CD4-positive, alpha-beta T cell treated with Interleukin-10 for 1 hour (primary cell): ENCODE measurements around the gene PSORS1C1.

Source experiments
- DNase-seq: peaks from one replicate; pipeline ENCODE4 v3.0.0-alpha.2; 2020

PSORS1C1 gene

DNA sequence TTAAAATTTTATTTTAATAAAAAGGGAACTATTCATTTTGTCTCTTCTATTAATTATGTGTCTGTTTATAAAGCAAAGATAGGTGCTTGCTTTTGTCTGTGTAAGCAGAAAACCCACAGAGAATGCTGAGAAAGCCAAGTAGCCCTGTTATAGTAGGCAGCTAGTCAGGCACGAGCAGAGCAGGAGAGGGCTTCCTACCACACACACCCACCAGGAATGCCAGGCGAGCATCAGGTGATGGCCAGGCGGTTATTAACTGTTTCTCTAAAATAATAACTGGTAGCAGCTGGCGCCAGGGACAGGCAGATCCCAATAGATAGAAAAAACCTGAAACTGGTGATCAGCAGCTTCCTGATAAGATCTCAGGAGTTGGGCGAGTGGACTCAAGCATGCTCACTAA is 17.9 kb upstream of the PSORS1C1 start:
- DNase-seq: no peak

- no peak for DNase-seq
Observed at GRCh38 chr6:31098449-31098938, 16.1 kb upstream of the PSORS1C1 start.

DNA sequence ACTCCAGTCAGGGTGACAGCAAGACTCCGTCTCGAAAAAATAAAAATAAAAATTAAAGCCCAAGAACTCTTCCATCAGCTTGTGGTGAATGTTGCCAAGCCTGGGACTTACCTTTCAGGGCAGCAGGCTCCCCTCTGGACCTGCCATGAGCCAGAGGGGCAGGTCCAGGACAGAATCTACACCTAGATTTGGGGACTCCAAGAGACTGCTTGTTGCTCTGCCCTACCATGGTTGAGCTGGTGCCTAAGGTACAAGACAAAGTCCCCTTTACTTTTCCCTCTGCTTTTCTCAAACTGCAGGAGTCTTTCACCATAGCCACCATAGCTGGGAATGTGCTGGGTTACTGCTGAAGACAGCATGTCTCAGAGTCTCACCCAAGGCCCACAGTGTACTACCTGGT is 11.5 kb upstream of the PSORS1C1 start:
- no peak for DNase-seq

DNA sequence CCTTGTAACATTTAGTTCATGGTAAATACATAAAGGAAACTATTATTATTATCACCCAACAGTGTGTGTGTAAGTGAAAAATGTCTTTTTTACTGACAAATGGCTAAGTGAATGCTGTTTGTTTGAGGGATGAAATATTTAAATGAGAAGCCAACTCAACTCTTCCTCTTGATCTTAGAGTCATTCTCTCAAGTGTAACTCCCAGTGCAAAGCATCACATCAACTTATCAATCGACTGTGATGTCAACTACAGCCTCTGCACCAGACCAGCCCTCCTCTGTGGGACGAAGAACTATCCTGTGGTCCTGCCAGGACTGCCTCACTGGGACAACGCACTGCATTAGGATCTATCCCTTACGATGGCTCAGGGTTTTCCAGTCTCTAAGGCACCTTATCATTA is 7.5 kb upstream of the PSORS1C1 start:
- no peak for DNase-seq

GRCh38 chr6:31110825-31111582 is 3.6 kb upstream of the PSORS1C1 start:
- no peak for DNase-seq

DNA sequence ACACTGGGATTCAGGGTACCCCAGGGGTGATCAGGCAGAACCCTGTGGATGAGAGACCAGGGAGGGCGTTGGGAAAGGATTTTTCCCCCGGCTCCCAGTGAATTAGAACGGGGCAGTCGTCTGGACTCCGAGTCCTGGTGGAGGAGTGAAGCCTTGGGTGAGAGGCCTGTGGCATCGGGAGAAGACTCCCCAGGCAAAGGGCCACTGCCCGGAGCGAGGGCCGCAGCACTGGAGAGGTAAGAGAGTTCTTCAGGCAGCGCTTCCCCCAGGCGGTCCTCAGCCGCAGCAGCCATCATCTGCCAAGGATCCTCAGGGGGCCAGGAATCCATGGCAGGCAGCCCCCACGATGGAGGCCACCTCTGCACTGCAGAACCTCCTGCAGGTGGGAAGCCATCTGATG is 2.9 kb upstream of the PSORS1C1 start:
- DNase-seq: no peak

DNA sequence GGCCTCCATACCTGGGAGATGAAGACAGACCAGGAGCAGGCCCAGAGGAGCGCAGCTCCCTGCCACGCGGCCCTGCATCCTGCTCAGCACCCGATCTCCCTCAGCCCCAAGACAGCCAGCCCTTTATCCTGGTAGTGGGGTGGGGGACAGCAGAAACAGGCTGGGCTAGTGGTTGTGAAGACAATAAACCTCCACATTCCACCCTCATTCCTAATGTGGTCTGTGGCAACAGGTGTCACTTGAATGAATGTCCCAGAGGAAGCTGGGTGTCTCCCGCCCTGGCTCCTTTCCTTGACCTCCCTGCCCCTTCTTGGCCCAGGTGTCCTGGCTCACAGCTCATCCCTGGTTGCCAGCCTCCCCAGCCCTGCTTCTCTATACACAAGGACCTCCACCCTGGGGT is 2.1 kb upstream of the PSORS1C1 start, which contains the start of gene C6orf15:
TSS of gene C6orf15 (minus strand) at position 98 of the 400 bp plus-strand sequence. CDS start at position 78, 20 bp downstream.
- DNase-seq: no peak

DNA sequence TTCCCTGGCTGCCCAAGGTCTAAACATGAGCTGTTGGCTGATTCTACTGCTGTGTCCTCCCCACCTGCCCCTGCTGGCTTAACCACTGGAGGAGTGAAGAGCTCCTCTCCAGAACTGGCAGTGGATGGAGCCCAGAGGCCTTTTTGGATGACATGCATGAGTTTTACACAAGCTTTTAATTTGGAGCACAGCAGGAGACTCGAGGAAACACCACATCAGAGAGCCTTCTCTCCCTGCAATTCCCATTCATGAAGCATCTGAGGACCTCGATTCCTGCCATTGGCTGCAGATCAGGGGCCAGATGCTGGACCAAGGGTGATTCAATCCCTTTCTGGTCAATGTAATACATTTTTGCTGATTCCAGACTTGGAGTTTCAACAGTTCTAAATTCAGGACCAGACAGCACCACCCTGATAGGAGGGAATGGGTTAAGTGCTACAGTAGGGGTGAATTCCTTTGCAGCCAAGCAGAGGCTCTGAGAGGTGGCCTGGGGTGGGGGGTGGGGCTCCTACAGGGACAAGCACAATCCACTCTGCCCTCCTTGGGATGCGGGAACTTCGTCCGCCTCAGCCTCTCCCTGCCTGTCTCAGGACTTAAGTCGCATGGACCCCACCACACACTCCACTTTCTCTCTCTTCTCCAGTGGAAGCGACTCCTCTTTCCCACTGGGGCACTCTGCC is 599 bp upstream of the PSORS1C1 start:
- DNase-seq: no peak

GRCh38 chr6:31114970-31115849 is 610 bp downstream of the PSORS1C1 start:
- DNase-seq: peak; percentile 35

- DNase-seq: no peak
Observed at GRCh38 chr6:31115941-31116560, 1.5 kb downstream of the PSORS1C1 start.

- DNase-seq: no peak
Observed at GRCh38 chr6:31116661-31117385, 2.2 kb downstream of the PSORS1C1 start.

GRCh38 chr6:31118178-31118577 is 3.6 kb downstream of the PSORS1C1 start:
- no peak for DNase-seq

- no peak for DNase-seq
Observed at GRCh38 chr6:31120151-31120915, 5.7 kb downstream of the PSORS1C1 start, which contains the start of gene CDSN. Gene CDSN (minus strand): TSS chr6:31120446. CDS start chr6:31120419, 27 bp downstream.

GRCh38 chr6:31121131-31121790 is 6.7 kb downstream of the PSORS1C1 start:
- DNase-seq: no peak

DNA sequence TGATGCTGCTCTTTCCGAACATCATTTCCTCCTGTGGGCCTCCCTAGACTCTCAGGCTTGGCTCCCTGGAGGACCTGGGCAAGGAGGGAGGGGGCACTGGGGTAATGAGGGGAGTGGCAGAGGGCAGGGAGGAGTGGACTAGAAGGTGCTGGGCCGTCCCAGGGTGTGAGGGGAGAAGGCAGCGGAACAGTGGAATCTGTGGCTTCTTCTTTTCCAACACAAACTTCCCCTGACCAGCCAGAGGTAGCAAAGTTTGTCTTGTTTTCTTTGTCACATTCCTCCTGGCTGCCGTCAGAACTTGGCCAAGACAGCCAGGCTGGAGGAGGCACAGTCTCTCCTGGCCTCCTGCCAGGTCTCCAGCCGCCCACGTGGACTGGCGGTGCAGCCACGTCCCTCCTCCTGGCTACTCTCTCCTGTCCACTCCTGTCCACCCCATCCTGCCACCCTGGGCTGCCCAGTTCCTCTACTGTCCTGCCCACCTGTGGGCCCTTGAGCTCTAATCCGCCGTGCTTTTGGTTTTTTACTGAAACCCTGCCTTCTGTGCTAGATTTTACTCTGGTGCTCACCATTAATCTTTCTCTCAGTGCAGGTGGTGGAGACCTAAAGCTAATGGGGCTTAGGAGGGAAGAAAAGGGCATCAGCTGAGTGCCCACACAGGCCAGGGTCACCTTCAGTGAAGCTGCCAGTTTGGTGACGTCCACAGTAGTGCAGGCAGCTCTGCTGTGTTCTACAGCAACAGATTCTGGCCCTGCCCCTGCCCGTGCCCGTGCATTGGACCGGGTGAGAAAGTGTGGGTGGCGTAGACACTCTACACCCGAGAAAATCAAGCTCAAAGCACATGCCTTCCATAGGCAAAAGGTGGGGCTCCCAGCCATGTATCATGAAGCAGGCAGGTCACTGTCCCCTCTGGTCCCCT is 8.4 kb downstream of the PSORS1C1 start:
- DNase-seq: no peak

DNA sequence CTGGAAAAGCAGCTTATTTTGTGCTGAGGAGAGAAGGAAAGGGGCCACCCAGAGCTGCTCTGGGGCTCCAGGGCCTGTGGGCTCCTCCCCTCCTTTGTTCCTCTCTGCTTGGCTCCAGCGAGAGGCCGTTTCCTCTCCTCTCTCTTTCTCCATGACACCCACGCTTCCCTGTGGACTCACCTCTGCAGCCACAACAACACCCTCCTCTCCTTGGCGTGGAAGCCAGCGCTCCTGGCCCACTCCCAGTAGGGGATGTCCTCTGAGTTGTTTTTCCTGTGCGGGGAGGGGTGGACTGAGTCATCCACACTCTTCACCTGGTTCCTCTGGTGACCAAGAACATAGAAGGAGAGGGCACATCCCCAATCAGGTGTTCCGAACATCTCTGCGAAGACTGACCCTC is 10.6 kb downstream of the PSORS1C1 start:
- no peak for DNase-seq

- DNase-seq: no peak
Observed at GRCh38 chr6:31125586-31126363, 11.2 kb downstream of the PSORS1C1 start.

GRCh38 chr6:31126396-31127175 is 12.0 kb downstream of the PSORS1C1 start:
- DNase-seq: no peak
